Activated CD4-positive, alpha-beta T cell treated with anti-CD3 and anti-CD28 coated beads for 24 hours (primary cell): ENCODE data around the gene STXBP6.

Experiments
- DNase-seq, 2 donors: peaks; one replicate each; pipeline ENCODE4 v3.0.0-alpha.2; 2020; ENCODE audit warnings: low read depth in 2 of 2

STXBP6 gene

GRCh38 chr14:24915958-24916595 lies 133.9 kb downstream of the STXBP6 start:
- no peak for DNase-seq

- DNase-seq, result no peak
Measured at GRCh38 chr14:24915403-24915921, 134.5 kb downstream of the STXBP6 start.

GRCh38 chr14:24913746-24914145 lies 136.2 kb downstream of the STXBP6 start:
- DNase-seq, result no peak

- DNase-seq, result no peak
Measured at GRCh38 chr14:24913021-24913420, 136.9 kb downstream of the STXBP6 start.

GRCh38 chr14:24911324-24912109 lies 138.4 kb downstream of the STXBP6 start:
- no peak for DNase-seq

- DNase-seq, result no peak
Measured at GRCh38 chr14:24910408-24910986, 139.4 kb downstream of the STXBP6 start.

GRCh38 chr14:24909523-24910302 lies 140.2 kb downstream of the STXBP6 start:
- DNase-seq, result no peak

GRCh38 chr14:24908592-24909236 lies 141.2 kb downstream of the STXBP6 start:
- DNase-seq, result no peak

- DNase-seq, result no peak
Measured at GRCh38 chr14:24904533-24904932, 145.4 kb downstream of the STXBP6 start.

- DNase-seq, result no peak
Measured at GRCh38 chr14:24903337-24903736, 146.6 kb downstream of the STXBP6 start.

GRCh38 chr14:24900269-24901100 lies 149.5 kb downstream of the STXBP6 start:
- no peak for DNase-seq

GRCh38 chr14:24897793-24898192 lies 152.2 kb downstream of the STXBP6 start:
- no peak for DNase-seq

GRCh38 chr14:24895622-24896021 lies 154.3 kb downstream of the STXBP6 start:
- no peak for DNase-seq

GRCh38 chr14:24895243-24895583 lies 154.7 kb downstream of the STXBP6 start:
- DNase-seq, result no peak

GRCh38 chr14:24894583-24895242 lies 155.2 kb downstream of the STXBP6 start:
- DNase-seq, result no peak

GRCh38 chr14:24892497-24893051 lies 157.4 kb downstream of the STXBP6 start:
- DNase-seq, result no peak

GRCh38 chr14:24891987-24892496 lies 157.9 kb downstream of the STXBP6 start:
- no peak for DNase-seq

- no peak for DNase-seq
Measured at GRCh38 chr14:24890716-24891115, 159.2 kb downstream of the STXBP6 start.

- no peak for DNase-seq
Measured at GRCh38 chr14:24889843-24890242, 160.1 kb downstream of the STXBP6 start.

- DNase-seq, result no peak
Measured at GRCh38 chr14:24888532-24888931, 161.4 kb downstream of the STXBP6 start.
